Measurements from ENCODE around the gene USP5.

Gene USP5, protein sequence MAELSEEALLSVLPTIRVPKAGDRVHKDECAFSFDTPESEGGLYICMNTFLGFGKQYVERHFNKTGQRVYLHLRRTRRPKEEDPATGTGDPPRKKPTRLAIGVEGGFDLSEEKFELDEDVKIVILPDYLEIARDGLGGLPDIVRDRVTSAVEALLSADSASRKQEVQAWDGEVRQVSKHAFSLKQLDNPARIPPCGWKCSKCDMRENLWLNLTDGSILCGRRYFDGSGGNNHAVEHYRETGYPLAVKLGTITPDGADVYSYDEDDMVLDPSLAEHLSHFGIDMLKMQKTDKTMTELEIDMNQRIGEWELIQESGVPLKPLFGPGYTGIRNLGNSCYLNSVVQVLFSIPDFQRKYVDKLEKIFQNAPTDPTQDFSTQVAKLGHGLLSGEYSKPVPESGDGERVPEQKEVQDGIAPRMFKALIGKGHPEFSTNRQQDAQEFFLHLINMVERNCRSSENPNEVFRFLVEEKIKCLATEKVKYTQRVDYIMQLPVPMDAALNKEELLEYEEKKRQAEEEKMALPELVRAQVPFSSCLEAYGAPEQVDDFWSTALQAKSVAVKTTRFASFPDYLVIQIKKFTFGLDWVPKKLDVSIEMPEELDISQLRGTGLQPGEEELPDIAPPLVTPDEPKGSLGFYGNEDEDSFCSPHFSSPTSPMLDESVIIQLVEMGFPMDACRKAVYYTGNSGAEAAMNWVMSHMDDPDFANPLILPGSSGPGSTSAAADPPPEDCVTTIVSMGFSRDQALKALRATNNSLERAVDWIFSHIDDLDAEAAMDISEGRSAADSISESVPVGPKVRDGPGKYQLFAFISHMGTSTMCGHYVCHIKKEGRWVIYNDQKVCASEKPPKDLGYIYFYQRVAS

DNA sequence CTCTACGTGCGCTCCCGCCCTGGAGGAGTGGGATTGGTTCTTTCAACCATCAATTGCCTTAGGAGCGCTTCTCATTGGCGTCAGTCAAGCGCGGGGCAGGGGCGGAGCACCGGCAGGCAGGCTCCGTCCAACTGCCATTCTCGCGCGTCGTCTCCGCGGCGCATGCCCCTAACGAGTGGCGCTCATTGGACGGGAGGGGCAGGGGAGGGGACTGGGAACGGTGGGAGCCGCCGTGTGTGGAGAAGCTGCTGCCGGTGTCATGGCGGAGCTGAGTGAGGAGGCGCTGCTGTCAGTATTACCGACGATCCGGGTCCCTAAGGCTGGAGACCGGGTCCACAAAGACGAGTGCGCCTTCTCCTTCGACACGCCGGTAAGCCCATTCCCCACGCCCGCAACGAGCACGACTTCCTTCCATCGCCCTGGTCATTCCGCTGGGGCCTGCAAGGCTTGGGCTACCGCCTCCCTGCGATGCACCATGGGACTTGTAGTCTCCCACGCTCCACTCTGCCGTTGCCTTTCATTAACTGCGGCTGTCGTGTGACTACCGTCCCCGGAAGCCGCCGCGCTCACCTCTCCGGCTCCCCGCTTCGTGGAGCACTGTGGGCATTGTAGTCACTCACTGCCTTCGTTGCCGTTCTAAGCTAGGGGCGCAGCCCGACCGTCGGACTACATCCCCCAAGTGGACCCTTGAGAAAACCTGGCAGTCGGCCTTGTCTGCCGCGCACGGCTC lies at the start of gene USP5:
TSS of gene USP5 (plus strand) at position 230 of the 730 bp plus-strand sequence. CDS start at position 260, 30 bp downstream.
- peak; percentile 100 for DNase-seq

- no peak for DNase-seq
These were observed 44.8 kb upstream of the USP5 start for GRCh38 chr12:6807170-6807569.

DNA sequence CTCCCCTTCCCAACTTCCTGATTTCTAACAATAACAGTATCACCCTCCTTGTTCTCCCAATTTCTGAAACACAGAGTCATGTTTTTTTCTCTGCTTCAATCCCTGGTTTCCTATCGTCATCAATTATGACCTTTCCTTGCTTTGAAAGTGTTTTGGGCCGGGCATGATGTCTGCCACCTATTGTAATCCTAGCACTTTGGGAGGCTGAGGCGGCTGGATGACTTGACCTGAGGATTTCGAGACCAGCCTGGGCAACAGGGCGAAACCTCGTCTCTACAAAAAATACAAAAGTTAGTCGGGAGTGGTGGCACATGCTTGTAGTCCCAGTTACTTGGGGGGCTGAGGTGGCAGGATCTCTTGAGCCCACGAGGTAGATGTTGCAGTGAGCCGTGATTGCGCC lies 42.9 kb upstream of the USP5 start:
- DNase-seq, result no peak

GRCh38 chr12:6810758-6811157 lies 41.2 kb upstream of the USP5 start:
- DNase-seq, result no peak

GRCh38 chr12:6813363-6813762 lies 38.6 kb upstream of the USP5 start:
- no peak for DNase-seq

GRCh38 chr12:6816598-6816997 lies 35.4 kb upstream of the USP5 start:
- no peak for DNase-seq

DNA sequence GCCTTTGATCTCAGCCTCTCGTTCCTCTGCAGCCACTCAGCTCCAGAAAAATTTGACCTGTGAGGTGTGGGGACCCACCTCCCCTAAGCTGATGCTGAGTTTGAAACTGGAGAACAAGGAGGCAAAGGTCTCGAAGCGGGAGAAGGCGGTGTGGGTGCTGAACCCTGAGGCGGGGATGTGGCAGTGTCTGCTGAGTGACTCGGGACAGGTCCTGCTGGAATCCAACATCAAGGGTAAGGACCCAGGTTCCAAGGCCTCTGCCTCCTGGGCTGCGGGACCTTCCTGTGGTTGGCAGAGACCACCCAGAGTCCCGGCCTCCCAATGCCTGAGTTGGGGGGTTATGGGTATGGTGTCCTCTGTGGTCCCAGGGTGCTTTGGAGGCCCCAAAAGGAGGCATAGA lies 34.9 kb upstream of the USP5 start:
- DNase-seq, result no peak

DNA sequence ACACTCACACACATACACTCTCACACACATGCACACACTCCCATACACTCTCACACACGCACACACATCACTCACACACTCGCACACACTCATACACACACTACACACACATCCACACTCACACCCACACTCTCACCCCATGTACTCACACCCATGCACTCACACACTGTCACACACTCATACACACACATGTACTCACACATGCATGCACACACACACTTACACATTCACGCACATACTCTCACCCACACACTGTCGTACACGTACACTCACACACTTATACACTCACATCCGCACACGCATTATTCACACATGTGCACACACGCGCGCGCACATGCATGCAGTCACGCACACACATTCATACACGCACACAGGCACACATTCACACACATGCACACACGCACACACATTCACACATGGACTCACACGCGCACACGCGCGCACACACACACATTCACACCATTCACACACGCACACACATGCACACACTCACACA lies 34.2 kb upstream of the USP5 start:
- no peak for DNase-seq

DNA sequence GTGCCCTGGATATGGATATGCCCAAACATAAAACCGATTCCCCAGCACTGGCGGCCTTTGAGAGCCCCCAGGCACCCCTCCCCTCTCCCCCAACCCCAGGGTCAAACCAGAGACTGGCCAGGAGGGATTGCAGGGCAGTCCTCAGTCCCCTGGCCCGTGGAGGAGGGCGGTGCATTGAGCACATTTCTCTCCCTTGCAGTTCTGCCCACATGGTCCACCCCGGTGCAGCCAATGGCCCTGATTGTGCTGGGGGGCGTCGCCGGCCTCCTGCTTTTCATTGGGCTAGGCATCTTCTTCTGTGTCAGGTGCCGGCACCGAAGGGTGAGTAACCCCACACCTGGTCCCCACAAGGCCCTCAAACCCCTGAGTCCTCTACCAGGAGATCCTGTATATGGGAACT lies 33.7 kb upstream of the USP5 start:
- no peak for DNase-seq

DNA sequence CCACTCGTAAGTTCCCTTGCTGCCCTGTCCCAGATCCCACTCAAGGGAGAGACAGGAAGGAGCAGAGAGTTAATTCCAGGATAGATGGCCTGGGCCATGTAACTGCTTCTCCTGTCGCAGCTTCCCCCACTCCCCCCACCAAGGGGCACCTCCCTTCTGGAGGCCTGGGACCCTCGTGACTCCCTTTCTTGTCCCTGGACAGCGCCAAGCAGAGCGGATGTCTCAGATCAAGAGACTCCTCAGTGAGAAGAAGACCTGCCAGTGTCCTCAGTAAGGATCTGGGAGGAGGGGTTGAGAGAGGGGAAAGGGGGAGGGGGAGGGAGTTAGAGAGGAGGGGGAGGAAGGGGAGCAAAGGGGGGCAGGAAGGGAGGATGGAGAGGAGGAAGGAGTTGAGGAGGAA lies 33.3 kb upstream of the USP5 start:
- DNase-seq, result no peak

DNA sequence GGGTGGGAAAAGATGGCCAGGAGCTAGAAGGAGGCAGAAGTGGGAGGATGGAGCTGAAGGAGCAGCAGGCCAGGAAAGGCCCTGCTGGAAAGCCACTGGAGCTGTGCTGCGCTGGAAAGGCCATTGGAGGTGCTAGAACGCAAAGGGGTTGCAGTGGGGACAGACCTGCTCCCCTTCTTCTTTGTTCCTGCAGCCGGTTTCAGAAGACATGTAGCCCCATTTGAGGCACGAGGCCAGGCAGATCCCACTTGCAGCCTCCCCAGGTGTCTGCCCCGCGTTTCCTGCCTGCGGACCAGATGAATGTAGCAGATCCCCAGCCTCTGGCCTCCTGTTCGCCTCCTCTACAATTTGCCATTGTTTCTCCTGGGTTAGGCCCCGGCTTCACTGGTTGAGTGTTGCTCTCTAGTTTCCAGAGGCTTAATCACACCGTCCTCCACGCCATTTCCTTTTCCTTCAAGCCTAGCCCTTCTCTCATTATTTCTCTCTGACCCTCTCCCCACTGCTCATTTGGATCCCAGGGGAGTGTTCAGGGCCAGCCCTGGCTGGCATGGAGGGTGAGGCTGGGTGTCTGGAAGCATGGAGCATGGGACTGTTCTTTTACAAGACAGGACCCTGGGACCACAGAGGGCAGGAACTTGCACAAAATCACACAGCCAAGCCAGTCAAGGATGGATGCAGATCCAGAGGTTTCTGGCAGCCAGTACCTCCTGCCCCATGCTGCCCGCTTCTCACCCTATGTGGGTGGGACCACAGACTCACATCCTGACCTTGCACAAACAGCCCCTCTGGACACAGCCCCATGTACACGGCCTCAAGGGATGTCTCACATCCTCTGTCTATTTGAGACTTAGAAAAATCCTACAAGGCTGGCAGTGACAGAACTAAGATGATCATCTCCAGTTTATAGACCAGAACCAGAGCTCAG lies 32.6 kb upstream of the USP5 start:
- DNase-seq, result no peak

DNA sequence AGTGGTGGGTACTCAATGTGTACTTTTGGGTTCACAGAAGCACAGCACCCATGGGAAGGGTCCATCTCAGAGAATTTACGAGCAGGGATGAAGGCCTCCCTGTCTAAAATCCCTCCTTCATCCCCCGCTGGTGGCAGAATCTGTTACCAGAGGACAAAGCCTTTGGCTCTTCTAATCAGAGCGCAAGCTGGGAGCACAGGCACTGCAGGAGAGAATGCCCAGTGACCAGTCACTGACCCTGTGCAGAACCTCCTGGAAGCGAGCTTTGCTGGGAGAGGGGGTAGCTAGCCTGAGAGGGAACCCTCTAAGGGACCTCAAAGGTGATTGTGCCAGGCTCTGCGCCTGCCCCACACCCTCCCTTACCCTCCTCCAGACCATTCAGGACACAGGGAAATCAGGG lies 31.8 kb upstream of the USP5 start:
- DNase-seq, result no peak

GRCh38 chr12:6821591-6822425 lies 30.1 kb upstream of the USP5 start, which contains the start of gene GPR162:
TSS of gene GPR162 (plus strand) at chr12:6821821. CDS start at chr12:6823899, 2,078 bp downstream.
- peak; percentile 89 for DNase-seq

DNA sequence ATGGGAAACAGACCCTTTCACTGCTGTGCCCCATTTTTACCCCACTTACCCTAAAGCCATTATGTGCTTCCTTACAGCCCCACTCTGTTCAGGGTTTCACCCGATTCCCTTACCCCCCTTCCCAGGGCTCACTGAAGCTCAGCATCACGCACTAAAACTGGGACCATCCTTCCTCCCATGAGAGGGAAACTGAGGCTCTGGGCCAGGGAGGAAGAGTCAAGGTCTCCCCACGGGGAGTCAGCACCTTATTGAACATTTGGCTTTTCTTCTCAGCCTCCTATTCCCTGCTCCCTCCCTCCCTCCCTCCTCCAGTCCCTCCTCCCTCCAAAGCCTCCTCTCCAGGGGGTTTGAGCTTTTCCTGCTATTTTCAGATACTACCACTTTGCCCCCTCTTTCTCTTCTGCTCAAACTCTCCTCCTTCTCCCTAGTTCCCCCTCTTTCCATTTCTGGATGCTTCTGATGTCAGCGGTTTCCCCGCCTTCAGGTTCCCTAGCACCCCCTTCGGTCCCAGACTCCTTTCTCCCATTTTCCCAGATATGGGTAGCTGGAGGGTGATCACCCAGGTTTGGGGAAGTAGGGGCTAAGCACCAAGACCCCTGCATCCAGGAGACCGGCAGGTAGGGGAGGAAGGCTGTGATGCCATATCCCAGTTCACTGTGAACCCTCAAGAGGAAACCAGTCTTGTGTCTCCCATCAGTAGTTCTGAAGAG lies 29.4 kb upstream of the USP5 start:
- DNase-seq, result no peak

DNA sequence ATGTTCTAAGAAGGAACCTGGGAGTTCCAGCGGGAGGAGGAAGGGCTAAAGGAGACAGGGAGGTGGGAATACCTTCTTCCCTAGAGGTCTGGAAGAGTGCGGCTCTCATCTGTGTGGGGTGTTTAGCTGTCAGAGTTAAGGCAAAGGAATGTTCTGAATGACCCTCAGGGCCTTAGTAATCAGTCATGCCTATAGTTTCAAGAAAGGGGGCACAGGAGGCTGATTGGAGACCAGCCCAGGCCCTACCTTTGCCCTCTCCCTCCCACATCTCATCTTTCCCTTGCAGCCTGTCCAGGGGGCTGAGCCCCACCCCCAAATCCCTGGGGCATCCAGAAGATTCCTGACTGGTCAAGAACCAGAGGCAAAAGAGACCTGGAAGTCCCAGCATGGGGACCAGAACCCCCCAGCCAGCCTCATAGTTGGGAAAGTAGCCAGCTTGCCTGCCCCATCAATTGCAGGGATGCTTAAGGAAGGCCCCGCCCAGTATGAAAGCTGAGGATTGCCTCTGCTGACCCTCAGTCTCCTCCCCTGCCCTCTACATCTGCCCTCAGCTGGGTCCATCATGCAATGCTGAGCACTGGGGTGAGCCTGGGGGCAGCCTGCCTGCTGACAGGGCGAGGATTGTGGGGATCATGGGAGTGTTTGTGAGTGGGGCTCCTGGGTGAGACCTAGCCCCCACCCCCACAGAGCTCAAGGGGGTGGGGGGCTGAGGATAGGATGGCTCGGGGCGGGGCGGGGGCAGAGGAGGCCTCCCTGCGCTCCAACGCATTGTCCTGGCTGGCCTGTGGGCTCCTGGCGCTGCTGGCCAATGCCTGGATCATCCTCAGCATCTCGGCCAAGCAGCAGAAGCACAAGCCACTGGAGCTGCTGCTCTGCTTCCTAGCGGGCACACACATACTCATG lies 28.5 kb upstream of the USP5 start:
- DNase-seq, result no peak

DNA sequence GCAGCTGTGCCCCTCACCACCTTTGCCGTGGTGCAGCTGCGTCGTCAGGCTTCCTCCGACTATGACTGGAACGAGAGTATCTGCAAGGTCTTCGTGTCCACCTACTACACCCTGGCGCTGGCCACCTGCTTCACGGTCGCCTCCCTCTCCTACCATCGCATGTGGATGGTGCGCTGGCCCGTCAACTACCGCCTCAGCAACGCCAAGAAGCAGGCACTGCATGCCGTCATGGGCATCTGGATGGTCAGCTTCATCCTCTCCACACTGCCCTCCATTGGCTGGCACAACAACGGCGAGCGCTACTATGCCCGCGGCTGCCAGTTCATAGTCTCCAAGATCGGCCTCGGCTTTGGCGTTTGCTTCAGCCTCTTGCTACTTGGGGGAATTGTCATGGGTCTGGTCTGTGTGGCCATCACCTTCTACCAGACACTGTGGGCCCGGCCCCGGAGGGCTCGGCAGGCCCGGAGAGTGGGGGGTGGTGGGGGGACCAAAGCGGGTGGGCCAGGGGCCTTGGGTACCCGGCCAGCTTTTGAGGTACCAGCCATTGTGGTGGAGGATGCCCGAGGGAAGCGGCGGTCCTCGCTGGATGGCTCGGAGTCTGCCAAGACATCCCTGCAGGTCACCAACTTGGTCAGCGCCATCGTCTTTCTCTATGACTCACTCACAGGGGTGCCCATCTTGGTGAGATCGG lies 27.7 kb upstream of the USP5 start:
- no peak for DNase-seq

- DNase-seq, result peak; percentile 59
These were observed 27.0 kb upstream of the USP5 start for GRCh38 chr12:6824901-6825381.

GRCh38 chr12:6825398-6826124 lies 26.4 kb upstream of the USP5 start:
- DNase-seq, result peak; percentile 95

Data from DMS53 (cell line).